ENCODE data around the gene DIAPH2.

- no peak for TF ChIP-seq ZNF138 (tag by site-specific recombination; IDR thresholded peaks at IDR 0.05; ENCODE audit: borderline replicate concordance)
- no peak for TF ChIP-seq KLF1 (tag by site-specific recombination; IDR thresholded peaks at IDR 0.05)
- TF ChIP-seq ZNF837 (tag by site-specific recombination; IDR thresholded peaks at IDR 0.05) = no peak
Measured at GRCh38 chrX:97009391-97009790, 324.7 kb downstream of the DIAPH2 start.

All from HEK293 (cell line).